ENCODE data around the gene THSD4.
A peak's percentile ranks its signal among the peaks of the same experiment; 100 is the strongest.

THSD4 gene

DNA sequence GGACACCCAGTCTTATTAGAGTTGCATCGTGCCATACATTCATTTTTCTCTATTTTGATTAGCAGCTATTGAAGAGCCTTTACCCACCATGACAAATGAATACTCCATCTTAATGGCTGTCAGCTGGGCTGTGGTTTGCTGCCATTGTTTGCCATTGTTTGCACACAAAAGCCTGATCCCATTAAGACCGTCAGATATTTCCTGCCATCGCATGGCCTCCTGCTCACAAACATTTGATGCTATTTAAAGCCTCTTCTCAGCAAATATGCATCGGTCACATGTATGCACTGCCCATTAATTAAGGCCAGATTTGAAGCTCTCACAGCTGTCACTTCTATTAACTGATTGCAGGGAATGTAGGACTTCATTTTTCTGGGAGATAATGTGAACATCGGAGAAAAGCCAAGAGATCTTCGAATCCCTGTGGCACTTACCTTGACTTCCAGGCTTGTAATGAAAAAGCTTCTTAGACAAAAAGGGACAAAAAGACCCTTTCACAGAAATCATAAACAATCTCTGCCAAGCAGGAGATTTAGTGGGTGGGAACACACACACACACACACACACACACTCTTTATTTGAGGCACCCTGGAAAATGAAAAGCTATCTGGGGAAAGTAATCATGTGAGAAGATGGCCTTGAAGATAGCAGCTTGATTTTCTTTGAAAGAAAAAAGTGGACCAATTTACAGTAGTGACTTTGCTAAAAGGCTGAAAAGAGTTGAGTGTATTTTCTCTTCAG, 519.7 kb downstream of the THSD4 start:
- no peak overlapping the region for H3K9ac ChIP-seq (ENCODE audit: low read length)
- no peaks in the 10 kb centered on the region for H3K4me1 ChIP-seq (ENCODE audit: low read length)
- no peak overlapping the region for H3K4me3 ChIP-seq (ENCODE audit: low read length)
- H3K27me3 ChIP-seq (replicated peaks; ENCODE audit: insufficient read depth, low read length) = no peaks in the 10 kb centered on the region
- H4K20me1 ChIP-seq (ENCODE audit: insufficient read depth, low read length) = no peaks in the 10 kb centered on the region
- H3K4me2 ChIP-seq (ENCODE audit: low read depth, low read length) = no peak overlapping the region
- no peak overlapping the region for H2AFZ ChIP-seq (ENCODE audit: low read length)
- H3K9me2 ChIP-seq (replicated peaks; ENCODE audit: insufficient read depth, low read length) = no peaks in the 10 kb centered on the region
- no peaks in the 10 kb centered on the region for H3K36me3 ChIP-seq (replicated peaks; ENCODE audit: insufficient read depth, low read length)
- H3K27ac ChIP-seq (ENCODE audit: low read length) = no peak overlapping the region
- H3K79me2 ChIP-seq (ENCODE audit: low read length) = no peaks in the 10 kb centered on the region
- H3K9me3 ChIP-seq (replicated peaks; ENCODE audit: insufficient read depth, low read length) = no peaks in the 10 kb centered on the region
- H3F3A ChIP-seq (ENCODE audit: insufficient read depth, low read length) = no peaks in the 10 kb centered on the region
- TF ChIP-seq EZH2 (optimal IDR thresholded peaks at IDR 0.05; ENCODE audit: low read depth, low read length) (no peak), EZH2phosphoT487 (IDR thresholded peaks at IDR 0.05; ENCODE audit: low read length) (no peak)
- TF ChIP-seq, protein P1, sequence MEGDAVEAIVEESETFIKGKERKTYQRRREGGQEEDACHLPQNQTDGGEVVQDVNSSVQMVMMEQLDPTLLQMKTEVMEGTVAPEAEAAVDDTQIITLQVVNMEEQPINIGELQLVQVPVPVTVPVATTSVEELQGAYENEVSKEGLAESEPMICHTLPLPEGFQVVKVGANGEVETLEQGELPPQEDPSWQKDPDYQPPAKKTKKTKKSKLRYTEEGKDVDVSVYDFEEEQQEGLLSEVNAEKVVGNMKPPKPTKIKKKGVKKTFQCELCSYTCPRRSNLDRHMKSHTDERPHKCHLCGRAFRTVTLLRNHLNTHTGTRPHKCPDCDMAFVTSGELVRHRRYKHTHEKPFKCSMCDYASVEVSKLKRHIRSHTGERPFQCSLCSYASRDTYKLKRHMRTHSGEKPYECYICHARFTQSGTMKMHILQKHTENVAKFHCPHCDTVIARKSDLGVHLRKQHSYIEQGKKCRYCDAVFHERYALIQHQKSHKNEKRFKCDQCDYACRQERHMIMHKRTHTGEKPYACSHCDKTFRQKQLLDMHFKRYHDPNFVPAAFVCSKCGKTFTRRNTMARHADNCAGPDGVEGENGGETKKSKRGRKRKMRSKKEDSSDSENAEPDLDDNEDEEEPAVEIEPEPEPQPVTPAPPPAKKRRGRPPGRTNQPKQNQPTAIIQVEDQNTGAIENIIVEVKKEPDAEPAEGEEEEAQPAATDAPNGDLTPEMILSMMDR (IDR thresholded peaks at IDR 0.05; ENCODE audit: low read length) = no peak
- peak; percentile 45 for DNase-seq

GRCh38 chr15:71635735-71636134, 520.5 kb downstream of the THSD4 start:
- H3K4me2 ChIP-seq (ENCODE audit: low read depth, low read length) = no peak overlapping the region
- H3K79me2 ChIP-seq (ENCODE audit: low read length) = no peaks in the 10 kb centered on the region
- no peaks in the 10 kb centered on the region for H3K27me3 ChIP-seq (replicated peaks; ENCODE audit: insufficient read depth, low read length)
- H3K4me1 ChIP-seq (ENCODE audit: low read length) = no peaks in the 10 kb centered on the region
- H3K36me3 ChIP-seq (replicated peaks; ENCODE audit: insufficient read depth, low read length) = no peaks in the 10 kb centered on the region
- H3K9me3 ChIP-seq (replicated peaks; ENCODE audit: insufficient read depth, low read length) = no peaks in the 10 kb centered on the region
- no peaks in the 10 kb centered on the region for H3F3A ChIP-seq (ENCODE audit: insufficient read depth, low read length)
- H3K9me2 ChIP-seq (replicated peaks; ENCODE audit: insufficient read depth, low read length) = no peaks in the 10 kb centered on the region
- H3K4me3 ChIP-seq (ENCODE audit: low read length) = no peak overlapping the region
- H3K27ac ChIP-seq (ENCODE audit: low read length) = no peak overlapping the region
- H3K9ac ChIP-seq (ENCODE audit: low read length) = no peak overlapping the region
- H2AFZ ChIP-seq (ENCODE audit: low read length) = no peak overlapping the region
- TF ChIP-seq, protein P1 (IDR thresholded peaks at IDR 0.05; ENCODE audit: low read length) = no peak
- no peak for TF ChIP-seq EZH2 (optimal IDR thresholded peaks at IDR 0.05; ENCODE audit: low read depth, low read length)
- TF ChIP-seq EZH2phosphoT487 (IDR thresholded peaks at IDR 0.05; ENCODE audit: low read length) = no peak
- no peaks in the 10 kb centered on the region for H4K20me1 ChIP-seq (ENCODE audit: insufficient read depth, low read length)
- no peak for DNase-seq

DNA sequence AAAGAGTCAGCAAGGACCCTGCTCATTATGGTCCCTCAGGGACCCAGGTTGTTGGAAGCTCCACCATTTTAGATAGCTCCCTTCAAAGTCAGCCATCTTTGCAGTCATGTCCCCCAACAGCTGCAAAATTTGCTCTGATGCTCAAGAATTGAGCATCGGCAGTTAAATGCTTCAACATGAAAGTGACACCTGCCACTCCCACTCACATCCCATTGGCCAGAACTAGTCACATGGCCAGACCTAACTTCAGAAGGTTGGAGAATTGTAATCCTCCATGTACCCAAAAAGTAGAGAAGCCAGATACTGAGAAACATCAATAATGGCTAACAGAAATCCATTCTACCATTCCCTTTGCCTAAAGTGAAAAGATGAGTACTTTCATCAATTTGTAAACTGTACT, 523.6 kb downstream of the THSD4 start:
- no peaks in the 10 kb centered on the region for H3K9me3 ChIP-seq (replicated peaks; ENCODE audit: insufficient read depth, low read length)
- H3K9me2 ChIP-seq (replicated peaks; ENCODE audit: insufficient read depth, low read length) = no peaks in the 10 kb centered on the region
- H3K36me3 ChIP-seq (replicated peaks; ENCODE audit: insufficient read depth, low read length) = no peaks in the 10 kb centered on the region
- H3K4me2 ChIP-seq (ENCODE audit: low read depth, low read length) = no peak overlapping the region
- H3F3A ChIP-seq (ENCODE audit: insufficient read depth, low read length) = no peaks in the 10 kb centered on the region
- H3K27me3 ChIP-seq (replicated peaks; ENCODE audit: insufficient read depth, low read length) = no peaks in the 10 kb centered on the region
- H3K79me2 ChIP-seq (ENCODE audit: low read length) = no peaks in the 10 kb centered on the region
- no peak for DNase-seq
- H2AFZ ChIP-seq (ENCODE audit: low read length) = no peak overlapping the region
- H4K20me1 ChIP-seq (ENCODE audit: insufficient read depth, low read length) = no peaks in the 10 kb centered on the region
- H3K4me1 ChIP-seq (ENCODE audit: low read length) = no peaks in the 10 kb centered on the region
- TF ChIP-seq, protein P1 (IDR thresholded peaks at IDR 0.05; ENCODE audit: low read length) = no peak
- TF ChIP-seq EZH2 (optimal IDR thresholded peaks at IDR 0.05; ENCODE audit: low read depth, low read length) (no peak), EZH2phosphoT487 (IDR thresholded peaks at IDR 0.05; ENCODE audit: low read length) (no peak)
- no peak overlapping the region for H3K4me3 ChIP-seq (ENCODE audit: low read length)
- H3K9ac ChIP-seq (ENCODE audit: low read length) = no peak overlapping the region
- H3K27ac ChIP-seq (ENCODE audit: low read length) = no peak overlapping the region

Data from MM.1S (cell line).